Head of caudate nucleus (tissue), 42 donors: ENCODE results near the gene WDR82.
A peak's percentile ranks its signal among the peaks of the same experiment; 100 is the strongest.

Experiments
- DNase-seq, 42 donors: peaks; one replicate each; pipeline versions ENCODE4 v3.0.0 to v3.0.0-alpha.2; 2020 to 2021; ENCODE audit warnings: mixed read lengths in 7 of 42
- intact Hi-C: fragments of 100-400 bp; cut with DNase I; formaldehyde crosslinking; loops from one replicate; pipeline ENCODE4 v1.15.0; 2022

WDR82 gene

DNA sequence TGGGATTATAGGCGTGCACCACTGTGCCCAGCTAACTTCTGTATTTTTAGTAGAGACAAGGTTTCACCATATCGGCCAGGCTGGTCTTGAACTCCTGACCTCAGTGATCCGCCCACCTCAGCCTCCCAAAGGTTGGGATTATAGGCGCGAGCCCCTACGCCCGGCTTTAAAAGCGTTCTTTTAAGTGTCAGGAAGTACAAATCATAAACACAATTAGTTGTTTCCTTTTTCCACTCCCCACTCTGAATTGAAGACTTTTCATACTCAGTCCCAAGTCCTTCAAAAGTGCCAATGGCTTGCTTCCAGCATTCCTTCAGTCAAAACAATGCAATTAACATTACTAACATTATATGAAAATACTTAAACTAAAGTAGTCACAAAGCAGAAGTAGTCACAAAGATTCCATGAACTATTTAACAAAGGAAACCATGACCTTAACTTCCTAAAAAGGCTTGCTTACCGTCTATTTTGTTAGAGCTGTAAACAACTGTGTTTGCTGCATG is 8.1 kb downstream of the WDR82 start:
- intact Hi-C loops = no loop called here
- peak in 3 of 42 donors; percentile 12 to 18 (median 18) for DNase-seq

DNA sequence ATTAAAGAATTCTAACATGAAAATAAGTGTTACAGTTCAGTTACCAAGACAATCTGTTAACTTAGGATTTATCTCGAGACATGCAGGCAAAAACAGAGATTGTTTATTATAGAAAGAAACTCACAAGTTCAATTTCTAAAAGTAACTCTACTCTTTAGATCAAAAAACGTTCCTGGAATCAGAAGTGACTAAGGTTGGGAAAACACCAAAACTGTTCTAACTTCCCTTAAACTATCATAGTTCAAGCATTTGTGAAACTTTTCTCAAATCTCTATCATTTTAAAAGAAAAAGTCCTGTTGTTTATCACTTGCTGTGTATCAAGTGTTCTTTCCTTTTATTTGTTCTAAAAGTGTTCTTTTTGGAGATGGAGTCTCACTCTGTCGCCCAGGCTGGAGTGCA is 8.7 kb downstream of the WDR82 start:
- no peak for DNase-seq
- intact Hi-C loops = no loop called here

DNA sequence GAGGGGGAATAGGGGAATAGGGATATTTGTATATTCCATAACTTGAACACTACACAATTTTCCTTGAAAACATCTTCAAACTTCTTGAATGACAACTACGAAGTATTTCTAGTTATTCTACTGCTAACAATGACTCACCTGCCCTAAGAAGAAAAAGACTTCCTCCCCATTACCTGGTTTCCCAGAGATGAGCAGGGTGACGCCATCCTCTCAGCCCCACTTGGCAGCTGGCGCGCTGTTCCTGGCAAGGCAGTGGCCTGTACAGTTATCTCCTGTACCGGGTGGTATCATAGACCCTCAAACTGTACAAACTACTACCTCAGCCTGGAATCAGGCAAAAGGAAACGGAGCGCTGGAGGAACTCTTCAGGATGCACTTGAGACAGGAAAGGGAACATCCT is 10.4 kb downstream of the WDR82 start:
- DNase-seq = peak in 19 of 42 donors; percentile 20 to 79 (median 60)
- intact Hi-C loops = no loop called here

DNA sequence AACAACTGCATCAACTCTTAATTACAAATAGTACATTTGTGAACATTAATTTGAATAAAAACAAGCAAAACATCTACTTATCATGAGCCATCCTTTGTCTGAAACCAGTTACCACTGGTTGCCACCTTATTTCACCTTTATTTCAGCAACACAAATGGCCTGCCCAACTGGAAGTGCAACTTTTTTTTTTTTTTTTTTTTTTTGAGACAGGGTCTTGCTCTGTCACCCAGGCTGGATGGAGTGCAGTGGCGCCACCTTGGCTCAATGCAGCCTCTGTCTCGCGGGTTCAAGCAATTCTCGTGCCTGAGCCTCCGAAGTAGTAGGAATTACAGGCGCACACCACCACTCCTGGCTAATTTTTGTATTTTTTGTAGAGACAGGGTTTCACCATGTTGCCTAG is 13.1 kb downstream of the WDR82 start:
- DNase-seq = peak in 1 of 42 donors; percentile 12
- intact Hi-C loops = no loop called here

DNA sequence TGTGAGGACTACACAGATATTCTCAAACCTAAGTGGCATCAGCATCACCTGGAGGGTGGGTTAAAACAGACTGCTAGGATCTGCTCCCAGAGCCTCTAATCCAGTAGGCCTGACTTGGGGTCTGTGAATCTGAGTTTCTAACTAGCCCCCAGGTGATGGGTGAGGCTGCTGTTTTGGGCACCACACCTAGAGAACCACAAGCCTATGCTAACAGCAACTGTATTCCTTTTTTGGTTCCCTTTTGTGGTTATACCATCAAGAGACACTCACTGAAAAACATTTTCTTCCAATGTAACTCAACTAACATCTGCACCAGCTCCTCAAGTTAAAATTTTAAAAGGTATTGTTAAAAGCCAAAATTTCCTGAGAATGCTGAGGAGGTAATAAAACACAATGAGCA is 16.0 kb downstream of the WDR82 start:
- DNase-seq = no peak
- intact Hi-C loops = no loop called here

DNA sequence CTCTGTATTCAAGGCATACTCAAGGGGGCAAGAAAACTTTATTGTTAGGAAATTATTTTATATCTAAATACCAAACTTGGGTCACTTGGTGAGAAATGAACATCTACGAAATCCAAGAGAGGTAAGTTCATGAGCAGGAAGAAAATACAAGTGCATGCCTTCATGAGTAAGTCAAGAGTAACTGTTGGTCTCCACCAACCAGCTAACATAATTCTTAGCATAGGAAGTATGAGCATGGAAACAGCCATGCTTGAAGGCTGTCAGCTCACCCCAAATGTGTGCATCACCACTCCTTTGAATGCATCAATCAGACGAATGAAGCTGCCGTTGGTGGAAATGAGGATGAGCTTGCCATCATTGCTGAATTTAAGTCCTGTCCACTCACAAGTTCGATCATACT is 19.0 kb downstream of the WDR82 start:
- intact Hi-C loops = no loop called here

DNA sequence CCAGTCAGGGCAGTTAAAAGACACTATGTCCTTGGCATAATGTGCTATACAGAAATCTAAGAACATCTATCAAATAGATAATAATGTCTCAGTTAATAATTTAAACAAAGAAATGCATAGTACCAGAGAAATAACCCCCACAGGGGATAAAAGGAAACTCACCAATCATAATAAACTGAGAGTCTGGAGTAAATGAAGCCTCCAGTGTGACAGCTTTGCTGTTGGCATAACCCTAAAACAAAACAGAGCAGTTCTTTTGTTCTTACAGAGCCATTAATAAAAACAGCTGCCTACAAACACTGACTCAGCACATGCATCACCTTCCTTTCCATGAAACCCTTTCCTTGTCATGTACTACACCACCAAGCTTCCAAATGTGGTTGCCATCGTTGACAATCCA is 19.4 kb downstream of the WDR82 start:
- intact Hi-C loops = no loop called here

More for the DNA sequence above, 19.0 kb downstream of the WDR82 start:
- no peak for DNase-seq

DNA sequence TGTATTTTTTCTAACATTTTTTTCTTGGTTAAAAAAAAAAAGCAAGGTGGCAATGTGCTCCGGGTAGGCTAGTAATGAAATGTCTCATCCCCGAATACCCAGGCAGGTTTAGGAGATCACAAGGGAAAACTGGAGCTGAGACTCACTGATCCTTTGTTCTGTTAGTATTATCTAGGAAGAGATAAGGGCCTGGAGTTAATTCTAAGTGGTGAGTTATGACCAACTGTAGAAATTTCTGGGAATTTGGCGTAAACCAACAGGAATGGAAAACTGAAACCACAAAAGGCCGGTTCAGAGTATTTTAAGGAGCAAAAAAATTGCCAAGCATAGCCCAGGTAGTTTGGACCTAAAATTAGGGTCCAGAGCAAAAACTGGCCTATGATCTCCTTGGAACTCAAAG is 20.5 kb downstream of the WDR82 start:
- intact Hi-C loops = no loop called here
- no peak for DNase-seq

More for the DNA sequence above, 19.4 kb downstream of the WDR82 start:
- peak in 1 of 42 donors; percentile 15 for DNase-seq

DNA sequence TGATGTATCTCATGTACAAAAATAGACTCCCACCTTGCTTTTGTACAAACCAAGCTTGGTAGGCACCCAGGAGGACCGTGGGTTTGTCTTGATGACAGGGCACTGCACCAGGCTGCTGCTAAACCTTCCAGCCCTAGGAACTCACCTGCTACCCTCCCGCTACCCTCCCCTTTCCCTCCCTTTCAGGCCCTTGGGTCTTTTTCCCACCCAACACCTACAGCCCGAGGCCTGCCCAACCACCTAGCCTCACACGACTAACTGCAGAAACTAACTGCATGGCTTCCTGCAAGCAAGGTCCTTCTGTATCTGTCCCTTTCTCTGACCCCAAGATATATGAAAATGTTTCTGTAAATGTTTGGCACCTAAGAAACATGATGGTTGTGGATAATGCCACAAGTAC is 21.8 kb downstream of the WDR82 start:
- DNase-seq = no peak
- intact Hi-C loops = no loop called here

DNA sequence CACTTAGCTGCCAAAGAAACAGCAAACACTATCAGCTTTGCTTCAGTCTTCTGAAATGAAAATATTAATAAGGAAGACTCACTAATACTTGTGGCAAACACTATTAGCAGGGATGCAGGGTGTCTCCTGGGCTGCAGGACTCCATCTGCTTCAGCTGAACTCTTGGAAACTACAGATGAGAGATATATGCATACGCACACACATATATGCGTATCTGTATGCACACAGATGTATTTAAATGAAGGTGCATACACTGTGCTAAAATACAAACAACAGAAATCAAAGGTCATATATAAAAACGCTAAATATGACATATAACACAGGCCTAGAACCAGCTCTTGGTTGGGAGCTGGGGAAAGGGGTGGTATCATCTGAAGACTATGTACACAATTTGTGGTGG is 22.3 kb downstream of the WDR82 start:
- intact Hi-C loops = no loop called here

DNA sequence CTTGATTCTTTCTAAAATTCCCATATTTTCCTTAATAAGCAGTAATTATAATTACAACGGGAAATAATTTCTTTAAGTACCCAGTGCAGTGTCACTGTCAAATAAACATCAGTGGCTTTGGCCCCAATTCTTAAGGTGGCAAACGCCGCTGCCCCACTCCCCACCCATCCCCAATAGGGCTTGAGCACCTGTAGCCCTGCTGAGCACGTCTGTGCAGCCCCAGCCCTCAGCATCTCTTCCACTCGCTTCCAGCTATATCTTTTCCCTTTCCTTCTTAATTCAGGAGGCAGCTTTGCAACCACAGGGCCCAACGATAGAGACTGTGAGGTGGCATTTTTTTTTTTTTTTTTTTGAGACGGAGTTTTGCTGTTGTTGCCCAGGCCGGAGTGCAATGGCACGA is 23.8 kb downstream of the WDR82 start:
- intact Hi-C loops = no loop called here
- peak in 2 of 42 donors; percentile 12 to 23 for DNase-seq

More for the DNA sequence above, 22.3 kb downstream of the WDR82 start:
- DNase-seq = no peak

DNA sequence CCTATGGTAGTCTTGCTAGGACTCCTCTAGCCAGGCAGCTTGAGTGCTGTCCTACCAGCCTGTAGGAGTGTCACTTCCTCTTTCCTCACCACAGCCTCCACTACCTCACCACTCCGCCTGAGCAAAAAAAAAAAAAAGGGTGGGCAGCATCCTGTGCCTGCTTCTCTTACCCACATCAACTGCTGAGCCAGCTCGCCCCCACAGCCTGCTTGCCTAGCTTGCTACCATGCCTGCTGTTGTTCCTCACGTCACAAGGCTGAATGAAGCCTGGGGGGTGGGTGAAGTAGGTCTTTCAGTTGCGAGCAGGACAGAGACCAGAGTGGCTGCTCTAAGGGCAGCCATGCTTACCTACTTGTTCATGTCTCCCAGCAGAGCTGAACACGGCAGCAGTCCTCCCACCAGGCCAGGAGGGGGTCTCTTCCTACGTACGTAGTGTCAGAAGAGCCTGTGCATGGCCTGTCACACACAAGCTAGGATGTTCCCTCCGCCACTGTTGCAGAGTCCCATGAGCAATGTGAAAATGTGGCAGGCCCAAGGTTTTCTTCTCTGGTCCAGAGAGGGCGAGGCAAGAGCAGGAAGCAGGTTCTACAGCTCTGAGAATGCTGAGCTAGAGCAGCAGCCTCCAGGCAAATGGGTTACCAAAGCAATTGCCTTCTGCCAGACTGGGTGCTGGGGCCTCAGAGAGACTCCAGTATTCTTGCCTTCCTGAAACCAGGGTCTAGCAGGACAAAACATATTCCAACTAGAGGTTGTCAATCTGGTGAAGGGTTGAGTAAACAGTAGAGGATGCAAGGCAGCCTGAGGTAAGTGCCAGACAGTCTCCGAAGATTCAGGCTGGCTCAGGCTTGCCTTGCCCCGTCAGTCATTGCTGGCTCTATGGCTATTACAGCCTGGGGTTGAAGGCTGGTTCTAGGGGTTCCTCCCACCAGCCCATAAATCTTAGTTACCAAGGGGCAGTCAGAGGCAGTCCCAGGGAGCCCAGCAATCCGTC is 24.8 kb downstream of the WDR82 start:
- intact Hi-C loops = no loop called here
- DNase-seq = peak in 41 of 42 donors; percentile 52 to 90 (median 76)

DNA sequence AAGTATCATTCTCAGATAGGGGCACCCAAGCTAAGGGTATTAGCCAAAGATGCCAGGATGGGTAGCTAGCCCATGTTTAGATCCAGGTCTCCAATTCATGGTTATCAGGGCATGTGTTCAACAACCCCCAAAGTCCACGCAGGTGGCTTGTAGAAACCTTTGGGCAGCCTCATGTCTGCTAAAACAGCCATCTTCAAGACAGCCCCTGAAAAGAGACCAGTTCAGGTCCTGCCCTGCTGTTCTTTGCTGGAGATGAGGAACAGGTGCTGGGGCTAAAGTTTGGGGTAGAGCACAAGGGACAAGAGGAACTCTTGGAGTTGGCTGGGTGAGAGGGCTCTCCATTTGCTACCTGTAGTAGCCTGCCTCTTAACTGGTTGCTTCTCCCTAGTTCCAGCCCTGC is 28.3 kb downstream of the WDR82 start:
- peak in 2 of 42 donors; percentile 15 to 18 for DNase-seq
- intact Hi-C loops = no loop called here

DNA sequence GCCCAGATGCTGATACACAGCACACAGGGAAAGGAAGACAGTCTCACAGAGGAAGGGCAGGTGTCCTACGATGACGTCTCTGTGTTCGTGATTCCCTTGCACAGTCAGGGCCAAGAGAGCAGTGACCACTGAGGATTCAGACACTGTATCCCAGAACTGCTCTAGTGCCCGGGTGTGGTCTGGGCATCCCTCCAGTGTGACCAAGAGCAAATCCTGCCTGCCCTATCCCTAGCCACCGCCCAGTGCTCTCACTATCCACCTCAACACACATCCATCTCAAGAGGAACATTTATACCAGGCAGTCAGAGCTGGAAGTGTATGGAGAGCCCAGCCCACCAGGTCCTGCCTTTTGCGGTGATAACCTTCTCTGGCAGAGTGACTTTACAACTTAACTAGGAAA is 28.8 kb downstream of the WDR82 start:
- intact Hi-C loops = no loop called here

DNA sequence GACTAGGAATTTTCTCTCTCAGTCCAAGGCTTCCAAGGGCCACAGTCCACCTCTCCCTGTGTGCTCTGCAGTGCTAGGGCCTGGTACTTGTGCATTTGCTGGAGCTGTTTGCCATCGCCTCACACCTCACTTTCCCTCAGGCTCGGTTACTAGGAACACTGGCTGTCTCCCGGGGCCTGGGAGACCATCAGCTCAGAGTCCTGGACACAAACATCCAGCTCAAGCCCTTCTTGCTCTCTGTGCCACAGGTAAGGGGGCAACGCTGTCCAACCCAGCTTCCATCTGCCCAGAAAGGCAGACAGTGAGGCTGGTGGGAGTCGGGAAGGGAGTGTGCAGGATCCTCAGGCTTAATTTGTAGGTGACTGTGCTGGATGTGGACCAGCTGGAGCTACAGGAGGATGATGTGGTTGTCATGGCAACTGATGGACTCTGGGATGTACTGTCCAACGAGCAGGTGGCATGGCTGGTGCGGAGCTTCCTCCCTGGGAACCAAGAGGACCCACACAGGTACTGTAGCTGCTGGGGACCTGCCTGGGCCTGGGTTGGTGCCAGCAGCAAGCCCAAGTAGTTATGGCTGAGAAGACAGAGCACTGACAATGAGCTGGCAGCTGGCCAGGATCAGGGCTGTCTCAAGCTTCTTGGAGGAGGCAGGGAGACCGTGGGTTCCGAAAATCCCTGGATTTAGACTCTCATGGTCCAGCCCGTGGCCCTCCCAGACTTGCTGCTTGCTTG is 29.5 kb downstream of the WDR82 start:
- peak in 17 of 42 donors; percentile 27 to 70 (median 50) for DNase-seq
- intact Hi-C loops = no loop called here

More for the DNA sequence above, 28.8 kb downstream of the WDR82 start:
- peak in 2 of 42 donors; percentile 15 to 20 for DNase-seq

DNA sequence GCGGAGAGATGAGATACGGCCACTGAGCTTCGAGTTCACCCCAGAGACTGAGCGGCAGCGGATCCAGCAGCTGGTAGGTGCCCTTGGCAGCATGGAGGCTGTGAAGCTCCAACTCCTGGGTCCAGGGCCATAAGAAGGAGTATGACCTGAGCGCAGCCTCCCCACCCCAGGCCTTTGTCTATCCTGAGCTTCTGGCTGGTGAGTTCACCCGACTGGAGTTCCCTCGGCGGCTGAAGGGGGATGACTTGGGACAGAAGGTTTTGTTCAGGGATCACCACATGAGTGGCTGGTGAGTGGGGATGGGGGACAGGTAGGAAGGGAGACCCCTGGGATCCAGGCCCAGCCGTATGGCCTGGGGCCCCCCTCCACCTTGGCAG is 30.3 kb downstream of the WDR82 start:
- intact Hi-C loops = no loop called here
- DNase-seq = peak in 3 of 42 donors; percentile 11 to 27 (median 26)

DNA sequence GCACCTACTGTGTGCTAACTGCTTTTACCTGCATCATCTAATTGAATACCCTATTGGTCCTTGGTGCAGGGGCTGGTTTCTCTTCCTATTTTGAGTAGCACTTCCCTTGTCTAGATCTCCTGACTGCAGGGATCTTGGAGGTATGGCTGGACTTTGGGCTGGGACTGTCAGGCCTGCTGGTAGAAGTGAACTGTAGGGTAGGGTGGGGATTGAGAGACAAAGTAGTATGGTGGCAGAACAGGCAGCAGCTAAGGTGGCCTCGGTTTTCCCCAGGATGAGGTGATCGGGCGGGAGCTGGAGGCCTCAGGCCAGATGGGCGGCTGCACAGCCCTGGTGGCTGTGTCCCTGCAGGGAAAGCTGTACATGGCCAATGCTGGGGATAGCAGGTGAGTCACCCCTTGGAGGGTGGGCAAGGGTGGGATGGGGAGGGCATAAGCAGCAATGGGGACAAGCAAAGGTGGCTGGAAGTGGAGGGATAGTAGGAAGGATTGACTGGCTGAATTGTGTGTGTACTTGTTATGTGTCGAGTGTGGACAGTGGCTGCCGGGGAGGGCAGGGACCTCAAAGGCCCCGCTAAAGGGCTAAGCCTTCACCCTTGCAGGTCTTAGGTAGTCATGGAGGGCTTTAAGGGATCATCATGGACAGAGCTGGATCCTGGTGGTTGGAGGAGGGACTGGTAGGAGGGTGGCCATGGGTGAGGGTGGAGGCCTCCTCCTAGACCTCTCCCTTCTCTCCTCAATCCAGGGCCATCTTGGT is 30.9 kb downstream of the WDR82 start:
- peak in 3 of 42 donors; percentile 8 to 26 (median 14) for DNase-seq
- intact Hi-C loops = no loop called here

DNA sequence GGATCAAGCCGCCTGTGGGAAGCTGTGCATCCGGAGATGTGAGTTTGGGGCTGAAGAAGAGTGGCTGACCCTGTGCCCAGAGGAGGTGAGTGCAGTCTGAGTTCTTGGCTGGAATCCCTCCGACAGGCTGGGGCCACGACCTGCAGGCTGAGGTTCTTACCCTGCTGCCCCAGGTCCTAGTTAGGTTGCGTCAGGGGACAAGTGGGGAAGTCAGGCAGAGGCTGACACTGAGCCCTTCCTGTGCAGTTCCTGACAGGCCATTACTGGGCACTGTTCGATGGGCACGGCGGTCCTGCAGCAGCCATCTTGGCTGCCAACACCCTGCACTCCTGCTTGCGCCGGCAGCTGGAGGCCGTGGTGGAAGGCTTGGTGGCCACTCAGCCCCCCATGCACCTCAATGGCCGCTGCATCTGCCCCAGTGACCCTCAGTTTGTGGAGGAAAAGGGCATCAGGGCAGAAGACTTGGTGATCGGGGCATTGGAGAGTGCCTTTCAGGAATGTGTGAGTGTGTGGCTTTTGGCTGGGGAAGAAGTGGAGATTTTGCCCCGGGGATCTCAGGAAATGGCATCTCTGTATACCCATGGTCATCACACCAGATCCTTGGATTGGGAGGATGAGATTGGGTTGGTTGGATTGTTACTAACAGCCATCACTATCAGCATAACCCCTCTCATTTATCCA is 31.6 kb downstream of the WDR82 start:
- DNase-seq = peak in 5 of 42 donors; percentile 19 to 44 (median 33)
- intact Hi-C loops = no loop called here

DNA sequence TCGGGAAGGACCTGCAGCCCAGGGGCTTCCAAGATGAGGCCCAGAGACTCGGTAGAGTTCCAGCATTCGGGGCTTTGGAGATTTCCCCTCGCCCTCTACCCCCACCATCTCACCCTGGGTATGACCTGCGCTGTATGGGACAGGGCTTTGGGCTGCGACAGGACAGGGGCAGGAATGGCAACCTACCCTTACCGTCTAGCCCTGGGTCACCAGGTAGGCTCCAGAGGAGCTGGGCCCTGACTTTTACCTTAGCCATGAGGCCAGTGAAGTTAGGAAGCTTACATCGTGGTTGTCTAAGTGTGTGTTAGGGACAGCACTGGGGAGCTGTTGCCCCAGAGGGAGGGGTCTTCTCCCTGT is 32.2 kb downstream of the WDR82 start:
- intact Hi-C loops = no loop called here
- no peak for DNase-seq
